PC-3 (cell line): ENCODE measurements around the gene DCTN5.

Experiments
- CTCF ChIP-seq: fragments of 300-600 bp; sonication (generic); conservative IDR thresholded peaks from 2 replicates; pipeline ENCODE4 v1.5.1; 2017; ENCODE audit warnings: antibody characterized with exemption, low read depth, mild to moderate bottlenecking, low read length
- EZH2 ChIP-seq: fragments of 300-600 bp; sonication (generic); IDR thresholded peaks from one replicate; pipeline ENCODE4 v1.6.1; 2017; ENCODE audit warnings: antibody characterized with exemption, mild to moderate bottlenecking, low read length; ENCODE audit not compliant: unreplicated experiment

GRCh38 chr16:23595951-23596720 is 45.1 kb upstream of the DCTN5 start, which contains the start of gene NDUFAB1:
- peak; percentile 74 for TF ChIP-seq CTCF
- no peak for TF ChIP-seq EZH2
